ENCODE measurements around the gene GLIPR2. TPM values are rescaled to one million over a fixed set of nuclear protein-coding genes. Genes with fewer than 3 reads are reported as not detected.

The GLIPR2 gene
- total and polyA plus RNA-seq, 2 experiments from 2014 or later = 5.1 to 5.7 TPM

- Mint-ChIP-seq H3K9me3 (no peaks in the 10 kb centered on the region), H3K27me3 (ENCODE audit: insufficient read depth, low read depth, poor library complexity) (peaks cover 1% of the 10 kb centered on the region), H3K36me3 (ENCODE audit: low read depth) (peaks cover 69% of the 10 kb centered on the region), H3K4me1 (no peaks in the 10 kb centered on the region), H3K4me3 (no peak overlapping the region), H3K27ac (no peak overlapping the region)
- H3K4me2 ChIP-seq = no peak overlapping the region
- H3K79me2 ChIP-seq (replicated peaks; ENCODE audit: insufficient read depth) = peaks cover 68% of the 10 kb centered on the region
- peaks cover 49% of the 10 kb centered on the region for H4K20me1 ChIP-seq (replicated peaks; ENCODE audit: insufficient read depth)
- no peaks in the 10 kb centered on the region for H3K9me2 ChIP-seq (ENCODE audit: insufficient read depth)
- no peaks in the 10 kb centered on the region for H3K4me1 ChIP-seq (ENCODE audit: insufficient read depth)
- 0 out of 2 replicates have a peak, but pooled peaks cover 2% of the 10 kb centered on the region for H3F3A ChIP-seq (replicated peaks; ENCODE audit: low read depth)
- 0 out of 2 replicates have a peak overlapping the region, but pooled peaks have one; percentile 39 for H3K27ac ChIP-seq (ENCODE audit: low read depth)
- H3K4me3 ChIP-seq = no peak overlapping the region
- TF ChIP-seq ETS1 (IDR thresholded peaks at IDR 0.05) (no peak), JUNB (IDR thresholded peaks at IDR 0.05; ENCODE audit: unreplicated experiment) (no peak), ZNF331 (CRISPR knock-in tag; IDR thresholded peaks at IDR 0.05; ENCODE audit: low read depth) (no peak), ZNF462 (CRISPR knock-in tag; IDR thresholded peaks at IDR 0.05) (no peak), STAT1 (IDR thresholded peaks at IDR 0.05; ENCODE audit: unreplicated experiment) (no peak), CREB1 (CRISPR knock-in tag; IDR thresholded peaks at IDR 0.05; ENCODE audit: low read depth) (no peak), POLR2AphosphoS5 (IDR thresholded peaks at IDR 0.05; ENCODE audit: low read depth) (no peak), CTCF (conservative IDR thresholded peaks at IDR 0.05; ENCODE audit: low read depth in 2 of 2) (no peak), REST (IDR thresholded peaks at IDR 0.05; ENCODE audit: unreplicated experiment) (no peak), ZNF114 (CRISPR knock-in tag; IDR thresholded peaks at IDR 0.05) (no peak), EZH2phosphoT487 (IDR thresholded peaks at IDR 0.05; ENCODE audit: unreplicated experiment) (no peak), NANOG (IDR thresholded peaks at IDR 0.05; ENCODE audit: borderline replicate concordance) (no peak), EZH2 (IDR thresholded peaks at IDR 0.05; ENCODE audit: low read depth, unreplicated experiment) (no peak)
- DNase-seq (ENCODE audit: low spot score) (no peak), ATAC-seq (no peak)
- no peaks in the 10 kb centered on the region for H3K27me3 ChIP-seq (ENCODE audit: insufficient read depth)
- peaks cover 35% of the 10 kb centered on the region for H3K36me3 ChIP-seq (ENCODE audit: insufficient read depth)
- no peak overlapping the region for H2AFZ ChIP-seq
Measured at GRCh38 chr9:36211510-36211909, 75.0 kb downstream of the GLIPR2 start.

All from GM23338 (cell line).